ENCODE results near the gene CUEDC1. TPM values are rescaled to one million over a fixed set of nuclear protein-coding genes. Genes with fewer than 3 reads are reported as not detected.

CUEDC1 gene
- total and polyA plus RNA-seq, 2 of the 13 experiments (the other 11 are each of a cell fraction or from before 2014, with no cell fraction given): 7.4 to 12.9 TPM

DNA sequence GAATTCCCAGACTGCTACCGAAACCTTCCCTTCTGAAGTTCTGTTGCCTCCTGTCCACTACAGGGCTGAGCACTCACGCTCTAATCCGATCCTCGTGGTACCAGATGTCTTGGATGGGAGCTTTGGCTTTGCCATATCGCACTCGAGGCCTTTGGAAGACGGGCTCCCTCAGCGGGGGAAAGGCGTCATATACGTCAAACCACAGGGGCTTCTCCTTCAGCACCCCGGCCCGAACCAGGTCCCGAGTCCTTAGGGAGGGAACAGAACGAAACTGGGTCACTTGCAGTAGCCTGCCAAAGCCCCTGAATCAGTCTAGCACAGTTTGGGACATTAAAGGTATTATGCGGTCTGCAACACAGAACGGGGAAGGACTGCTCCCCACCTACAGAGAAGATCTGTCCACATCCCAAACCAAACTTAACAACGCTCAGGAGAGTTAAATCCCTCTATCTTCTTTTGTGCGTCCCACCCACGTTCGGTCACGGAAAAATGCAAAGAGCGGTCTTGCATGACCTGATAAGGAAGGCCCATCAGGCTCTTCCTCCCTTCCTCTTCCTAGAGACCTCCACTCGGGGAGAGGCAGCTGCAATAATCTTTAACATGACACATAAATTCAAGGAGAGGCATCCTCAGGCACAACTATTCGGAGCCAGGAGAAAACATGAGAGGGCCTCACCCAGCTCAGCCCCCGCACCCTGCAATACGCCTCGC lies 105.9 kb downstream of the CUEDC1 start (continued):
- TF ChIP-seq, protein P1, sequence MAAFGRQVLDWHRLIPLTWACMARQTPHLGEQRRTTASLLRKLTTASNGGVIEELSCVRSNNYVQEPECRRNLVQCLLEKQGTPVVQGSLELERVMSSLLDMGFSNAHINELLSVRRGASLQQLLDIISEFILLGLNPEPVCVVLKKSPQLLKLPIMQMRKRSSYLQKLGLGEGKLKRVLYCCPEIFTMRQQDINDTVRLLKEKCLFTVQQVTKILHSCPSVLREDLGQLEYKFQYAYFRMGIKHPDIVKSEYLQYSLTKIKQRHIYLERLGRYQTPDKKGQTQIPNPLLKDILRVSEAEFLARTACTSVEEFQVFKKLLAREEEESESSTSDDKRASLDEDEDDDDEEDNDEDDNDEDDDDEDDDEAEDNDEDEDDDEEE (CRISPR knock-in tag; IDR thresholded peaks at IDR 0.05): no peak
- TF ChIP-seq TBP (CRISPR knock-in tag; IDR thresholded peaks at IDR 0.05) (no peak), ZKSCAN8 (CRISPR knock-in tag; IDR thresholded peaks at IDR 0.05; ENCODE audit: borderline replicate concordance) (no peak), ZNF879 (CRISPR knock-in tag; IDR thresholded peaks at IDR 0.05) (no peak), ISL2 (CRISPR knock-in tag; IDR thresholded peaks at IDR 0.05) (no peak), ZNF383 (CRISPR knock-in tag; IDR thresholded peaks at IDR 0.05; ENCODE audit: borderline replicate concordance) (0 out of 2 replicates have a peak, but pooled peaks have one; percentile 5), ZNF296 (CRISPR knock-in tag; conservative IDR thresholded peaks at IDR 0.05) (0 out of 2 replicates have a peak, but pooled peaks have one; percentile 66), RELA (CRISPR knock-in tag; IDR thresholded peaks at IDR 0.05) (no peak), ZNF816 (CRISPR knock-in tag; IDR thresholded peaks at IDR 0.05; ENCODE audit: borderline replicate concordance) (0 out of 2 replicates have a peak, but pooled peaks have one; percentile 68), AGO2 (optimal IDR thresholded peaks at IDR 0.05; ENCODE audit: low read depth, low read length) (no peak), MEF2D (CRISPR knock-in tag; IDR thresholded peaks at IDR 0.05) (0 out of 2 replicates have a peak, but pooled peaks have one; percentile 54), EEA1 (CRISPR knock-in tag; IDR thresholded peaks at IDR 0.05; ENCODE audit: borderline replicate concordance) (no peak), KDM4B (CRISPR knock-in tag; IDR thresholded peaks at IDR 0.05) (no peak), PTBP1 (IDR thresholded peaks at IDR 0.05; ENCODE audit: low read depth, low read length, poor library complexity, severe bottlenecking) (no peak), SAP130 (CRISPR knock-in tag; IDR thresholded peaks at IDR 0.05; ENCODE audit: low read depth) (no peak)
- TF ChIP-seq, protein P2, sequence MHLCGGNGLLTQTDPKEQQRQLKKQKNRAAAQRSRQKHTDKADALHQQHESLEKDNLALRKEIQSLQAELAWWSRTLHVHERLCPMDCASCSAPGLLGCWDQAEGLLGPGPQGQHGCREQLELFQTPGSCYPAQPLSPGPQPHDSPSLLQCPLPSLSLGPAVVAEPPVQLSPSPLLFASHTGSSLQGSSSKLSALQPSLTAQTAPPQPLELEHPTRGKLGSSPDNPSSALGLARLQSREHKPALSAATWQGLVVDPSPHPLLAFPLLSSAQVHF (CRISPR knock-in tag; IDR thresholded peaks at IDR 0.05): no peak
- TF ChIP-seq, protein P3, sequence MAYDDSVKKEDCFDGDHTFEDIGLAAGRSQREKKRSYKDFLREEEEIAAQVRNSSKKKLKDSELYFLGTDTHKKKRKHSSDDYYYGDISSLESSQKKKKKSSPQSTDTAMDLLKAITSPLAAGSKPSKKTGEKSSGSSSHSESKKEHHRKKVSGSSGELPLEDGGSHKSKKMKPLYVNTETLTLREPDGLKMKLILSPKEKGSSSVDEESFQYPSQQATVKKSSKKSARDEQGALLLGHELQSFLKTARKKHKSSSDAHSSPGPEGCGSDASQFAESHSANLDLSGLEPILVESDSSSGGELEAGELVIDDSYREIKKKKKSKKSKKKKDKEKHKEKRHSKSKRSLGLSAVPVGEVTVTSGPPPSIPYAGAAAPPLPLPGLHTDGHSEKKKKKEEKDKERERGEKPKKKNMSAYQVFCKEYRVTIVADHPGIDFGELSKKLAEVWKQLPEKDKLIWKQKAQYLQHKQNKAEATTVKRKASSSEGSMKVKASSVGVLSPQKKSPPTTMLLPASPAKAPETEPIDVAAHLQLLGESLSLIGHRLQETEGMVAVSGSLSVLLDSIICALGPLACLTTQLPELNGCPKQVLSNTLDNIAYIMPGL (CRISPR knock-in tag; IDR thresholded peaks at IDR 0.05; ENCODE audit: borderline replicate concordance in 1 of 2, low read depth in 1 of 2): no peak
- TF ChIP-seq, protein P4, sequence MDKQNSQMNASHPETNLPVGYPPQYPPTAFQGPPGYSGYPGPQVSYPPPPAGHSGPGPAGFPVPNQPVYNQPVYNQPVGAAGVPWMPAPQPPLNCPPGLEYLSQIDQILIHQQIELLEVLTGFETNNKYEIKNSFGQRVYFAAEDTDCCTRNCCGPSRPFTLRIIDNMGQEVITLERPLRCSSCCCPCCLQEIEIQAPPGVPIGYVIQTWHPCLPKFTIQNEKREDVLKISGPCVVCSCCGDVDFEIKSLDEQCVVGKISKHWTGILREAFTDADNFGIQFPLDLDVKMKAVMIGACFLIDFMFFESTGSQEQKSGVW (CRISPR knock-in tag; IDR thresholded peaks at IDR 0.05; ENCODE audit: borderline replicate concordance): 0 out of 2 replicates have a peak, but pooled peaks have one; percentile 32
- TF ChIP-seq, protein P5, sequence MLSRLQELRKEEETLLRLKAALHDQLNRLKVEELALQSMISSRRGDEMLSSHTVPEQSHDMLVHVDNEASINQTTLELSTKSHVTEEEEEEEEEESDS (CRISPR knock-in tag; IDR thresholded peaks at IDR 0.05; ENCODE audit: borderline replicate concordance): 0 out of 2 replicates have a peak, but pooled peaks have one; percentile 18

Data from HepG2 (cell line).